Measurements from ENCODE around the gene SIL1.

The SIL1 gene

GRCh38 chr5:138898742-138899141 lies 299.4 kb downstream of the SIL1 start:
- in situ Hi-C loops (cut with MboI; ENCODE audit: low sequenced_read_pairs): no loop called here

GRCh38 chr5:138898299-138898698 lies 299.9 kb downstream of the SIL1 start:
- in situ Hi-C loops (cut with MboI; ENCODE audit: low sequenced_read_pairs): no loop called here
